ENCODE results near the gene SPATA16. TPM values are rescaled to one million over a fixed set of nuclear protein-coding genes. Genes with fewer than 3 reads are reported as not detected.

The SPATA16 gene
- total RNA-seq, 1 experiment from 2014 or later = 0.44 TPM

DNA sequence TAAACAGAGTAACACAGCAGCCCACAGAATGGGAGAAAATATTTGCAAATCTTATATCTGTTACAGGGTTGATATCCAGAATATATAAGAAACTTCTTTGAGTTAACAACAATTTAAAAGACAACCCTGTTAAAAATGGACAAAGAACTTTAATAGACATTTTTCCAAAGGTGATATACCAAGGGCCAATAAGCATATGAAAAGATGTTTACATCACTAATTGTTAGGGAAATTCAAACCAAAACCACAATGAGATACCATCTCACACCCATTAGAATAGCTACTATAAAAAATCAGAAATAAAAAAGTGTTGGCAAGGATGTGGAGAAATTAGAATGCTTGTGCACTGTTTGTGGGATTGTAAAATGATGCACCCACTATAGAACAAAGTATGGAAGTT lies 110.8 kb downstream of the SPATA16 start (continued):
- TF ChIP-seq, protein P1, sequence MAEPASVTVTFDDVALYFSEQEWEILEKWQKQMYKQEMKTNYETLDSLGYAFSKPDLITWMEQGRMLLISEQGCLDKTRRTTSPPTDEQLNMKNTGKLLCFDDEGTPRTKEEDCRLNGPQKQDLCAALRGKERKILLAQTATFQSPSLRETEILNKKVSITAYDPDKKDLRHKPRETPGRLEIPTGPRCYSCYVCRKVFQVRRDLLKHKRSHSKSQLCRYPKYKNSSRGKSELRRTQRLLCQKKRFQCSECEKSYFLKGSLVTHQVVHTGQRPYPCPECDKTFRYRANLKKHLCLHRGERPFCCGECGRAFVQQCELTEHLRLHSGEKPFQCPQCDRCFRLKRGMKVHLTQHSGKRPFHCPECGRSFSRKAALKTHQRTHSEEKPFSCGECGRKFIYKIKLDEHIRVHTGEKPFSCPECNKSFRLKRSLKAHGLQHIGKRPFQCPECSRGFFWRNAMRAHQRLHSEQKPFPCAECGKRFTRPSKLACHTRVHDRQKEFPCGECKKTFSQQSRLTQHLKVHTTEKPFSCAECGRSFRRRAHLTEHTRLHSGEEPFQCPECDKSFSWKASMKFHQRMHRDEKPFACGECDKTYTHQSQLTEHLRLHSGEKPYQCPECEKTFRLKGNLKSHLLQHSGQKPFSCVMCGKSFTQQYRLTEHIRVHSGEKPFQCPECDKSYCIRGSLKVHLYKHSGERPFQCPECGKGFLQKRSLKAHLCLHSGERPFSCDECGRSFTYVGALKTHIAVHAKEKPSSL (CRISPR knock-in tag; conservative IDR thresholded peaks at IDR 0.05) = no peak

DNA sequence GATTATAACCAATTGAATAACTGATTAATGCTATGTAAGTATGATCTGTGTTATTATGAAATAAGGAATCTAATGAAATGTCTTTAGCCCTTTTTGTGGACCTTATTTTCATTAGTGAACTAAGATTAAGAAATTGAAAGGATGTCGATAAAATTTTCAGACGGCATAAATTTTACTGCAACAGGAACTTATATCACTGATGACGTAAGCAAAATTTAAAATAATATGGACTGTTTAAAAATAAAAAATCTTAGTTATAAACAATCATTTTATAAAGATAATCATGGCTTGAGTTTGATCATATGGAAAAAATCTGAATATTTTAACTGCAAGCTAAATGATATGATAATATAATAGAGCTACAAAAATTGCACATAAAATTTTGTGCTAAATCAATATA lies 112.7 kb downstream of the SPATA16 start:
- ATAC-seq (no peak), DNase-seq (ENCODE audit: low spot score) (no peak)
- TF ChIP-seq ZNF138 (CRISPR knock-in tag; conservative IDR thresholded peaks at IDR 0.05) (no peak), JUN (CRISPR knock-in tag; IDR thresholded peaks at IDR 0.05) (no peak), MYBL2 (CRISPR knock-in tag; IDR thresholded peaks at IDR 0.05) (no peak), TEAD1 (CRISPR knock-in tag; IDR thresholded peaks at IDR 0.05) (no peak), PRRX2 (CRISPR knock-in tag; IDR thresholded peaks at IDR 0.05) (no peak), ESRRA (CRISPR knock-in tag; IDR thresholded peaks at IDR 0.05; ENCODE audit: borderline replicate concordance) (no peak)
- TF ChIP-seq, protein P2, sequence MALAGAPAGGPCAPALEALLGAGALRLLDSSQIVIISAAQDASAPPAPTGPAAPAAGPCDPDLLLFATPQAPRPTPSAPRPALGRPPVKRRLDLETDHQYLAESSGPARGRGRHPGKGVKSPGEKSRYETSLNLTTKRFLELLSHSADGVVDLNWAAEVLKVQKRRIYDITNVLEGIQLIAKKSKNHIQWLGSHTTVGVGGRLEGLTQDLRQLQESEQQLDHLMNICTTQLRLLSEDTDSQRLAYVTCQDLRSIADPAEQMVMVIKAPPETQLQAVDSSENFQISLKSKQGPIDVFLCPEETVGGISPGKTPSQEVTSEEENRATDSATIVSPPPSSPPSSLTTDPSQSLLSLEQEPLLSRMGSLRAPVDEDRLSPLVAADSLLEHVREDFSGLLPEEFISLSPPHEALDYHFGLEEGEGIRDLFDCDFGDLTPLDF (CRISPR knock-in tag; IDR thresholded peaks at IDR 0.05) = no peak
- Mint-ChIP-seq H3K4me3 (no peak overlapping the region), H3K36me3 (0 out of 2 replicates have a peak, but pooled peaks cover 3% of the 10 kb centered on the region), H3K27me3 (ENCODE audit: low read depth) (no peaks in the 10 kb centered on the region), H3K4me1 (peaks cover 8% of the 10 kb centered on the region), H3K9me3 (peaks cover 9% of the 10 kb centered on the region), H3K27ac (no peak overlapping the region)
- ChIA-PET POLR2A (interaction anchor here (0.6 kb wide), 1 partner anchor 24 kb away, joined by 5 read pairs; no protein-coding TSS in a partner anchor), CTCF (no interaction called here)

DNA sequence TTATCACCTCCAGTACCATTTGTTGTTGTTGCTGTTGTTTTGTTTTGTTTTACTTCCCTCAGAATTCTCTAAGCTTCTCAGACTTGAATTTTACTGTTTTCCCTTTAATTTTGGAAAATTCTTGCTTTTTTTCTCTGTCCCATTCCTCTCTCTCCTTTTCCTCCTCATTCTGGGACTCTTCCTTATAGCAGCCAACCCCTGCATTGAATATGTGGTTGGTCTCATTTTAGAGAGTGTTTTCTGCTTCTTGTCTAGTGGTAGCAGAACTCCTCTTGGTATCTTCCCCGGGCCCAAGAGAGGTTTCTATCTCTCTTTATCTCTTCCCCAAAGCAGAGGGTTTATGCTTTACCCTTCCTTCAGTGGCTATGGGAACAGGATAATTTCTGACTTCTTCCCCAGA lies 113.6 kb downstream of the SPATA16 start:
- Mint-ChIP-seq H3K36me3 (0 out of 2 replicates have a peak, but pooled peaks cover 3% of the 10 kb centered on the region), H3K4me1 (peaks cover 11% of the 10 kb centered on the region), H3K27me3 (ENCODE audit: low read depth) (no peaks in the 10 kb centered on the region), H3K9me3 (peaks cover 8% of the 10 kb centered on the region), H3K27ac (no peak overlapping the region), H3K4me3 (no peak overlapping the region)
- no peak for DNase-seq (ENCODE audit: low spot score)
- ChIA-PET CTCF (no interaction called here), POLR2A (interaction anchor here (0.6 kb wide), 1 partner anchor 23 kb away, joined by 5 read pairs; no protein-coding TSS in a partner anchor)
- no peak for ATAC-seq
- TF ChIP-seq, protein P3, sequence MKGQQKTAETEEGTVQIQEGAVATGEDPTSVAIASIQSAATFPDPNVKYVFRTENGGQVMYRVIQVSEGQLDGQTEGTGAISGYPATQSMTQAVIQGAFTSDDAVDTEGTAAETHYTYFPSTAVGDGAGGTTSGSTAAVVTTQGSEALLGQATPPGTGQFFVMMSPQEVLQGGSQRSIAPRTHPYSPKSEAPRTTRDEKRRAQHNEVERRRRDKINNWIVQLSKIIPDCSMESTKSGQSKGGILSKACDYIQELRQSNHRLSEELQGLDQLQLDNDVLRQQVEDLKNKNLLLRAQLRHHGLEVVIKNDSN (CRISPR knock-in tag; IDR thresholded peaks at IDR 0.05) = no peak
- no peak for TF ChIP-seq NFYB (CRISPR knock-in tag; conservative IDR thresholded peaks at IDR 0.05; ENCODE audit: low read depth)
- no peak for TF ChIP-seq OVOL2 (CRISPR knock-in tag; IDR thresholded peaks at IDR 0.05; ENCODE audit: borderline replicate concordance)
- TF ChIP-seq TEAD4 (CRISPR knock-in tag; IDR thresholded peaks at IDR 0.05) = no peak
- no peak for TF ChIP-seq NFATC4 (CRISPR knock-in tag; IDR thresholded peaks at IDR 0.05)
- TF ChIP-seq CREB1 (CRISPR knock-in tag; IDR thresholded peaks at IDR 0.05) = no peak
- no peak for TF ChIP-seq NR1H2 (CRISPR knock-in tag; IDR thresholded peaks at IDR 0.05)
- TF ChIP-seq, protein P4, sequence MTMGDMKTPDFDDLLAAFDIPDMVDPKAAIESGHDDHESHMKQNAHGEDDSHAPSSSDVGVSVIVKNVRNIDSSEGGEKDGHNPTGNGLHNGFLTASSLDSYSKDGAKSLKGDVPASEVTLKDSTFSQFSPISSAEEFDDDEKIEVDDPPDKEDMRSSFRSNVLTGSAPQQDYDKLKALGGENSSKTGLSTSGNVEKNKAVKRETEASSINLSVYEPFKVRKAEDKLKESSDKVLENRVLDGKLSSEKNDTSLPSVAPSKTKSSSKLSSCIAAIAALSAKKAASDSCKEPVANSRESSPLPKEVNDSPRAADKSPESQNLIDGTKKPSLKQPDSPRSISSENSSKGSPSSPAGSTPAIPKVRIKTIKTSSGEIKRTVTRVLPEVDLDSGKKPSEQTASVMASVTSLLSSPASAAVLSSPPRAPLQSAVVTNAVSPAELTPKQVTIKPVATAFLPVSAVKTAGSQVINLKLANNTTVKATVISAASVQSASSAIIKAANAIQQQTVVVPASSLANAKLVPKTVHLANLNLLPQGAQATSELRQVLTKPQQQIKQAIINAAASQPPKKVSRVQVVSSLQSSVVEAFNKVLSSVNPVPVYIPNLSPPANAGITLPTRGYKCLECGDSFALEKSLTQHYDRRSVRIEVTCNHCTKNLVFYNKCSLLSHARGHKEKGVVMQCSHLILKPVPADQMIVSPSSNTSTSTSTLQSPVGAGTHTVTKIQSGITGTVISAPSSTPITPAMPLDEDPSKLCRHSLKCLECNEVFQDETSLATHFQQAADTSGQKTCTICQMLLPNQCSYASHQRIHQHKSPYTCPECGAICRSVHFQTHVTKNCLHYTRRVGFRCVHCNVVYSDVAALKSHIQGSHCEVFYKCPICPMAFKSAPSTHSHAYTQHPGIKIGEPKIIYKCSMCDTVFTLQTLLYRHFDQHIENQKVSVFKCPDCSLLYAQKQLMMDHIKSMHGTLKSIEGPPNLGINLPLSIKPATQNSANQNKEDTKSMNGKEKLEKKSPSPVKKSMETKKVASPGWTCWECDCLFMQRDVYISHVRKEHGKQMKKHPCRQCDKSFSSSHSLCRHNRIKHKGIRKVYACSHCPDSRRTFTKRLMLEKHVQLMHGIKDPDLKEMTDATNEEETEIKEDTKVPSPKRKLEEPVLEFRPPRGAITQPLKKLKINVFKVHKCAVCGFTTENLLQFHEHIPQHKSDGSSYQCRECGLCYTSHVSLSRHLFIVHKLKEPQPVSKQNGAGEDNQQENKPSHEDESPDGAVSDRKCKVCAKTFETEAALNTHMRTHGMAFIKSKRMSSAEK (CRISPR knock-in tag; IDR thresholded peaks at IDR 0.05; ENCODE audit: borderline replicate concordance) = no peak
- TF ChIP-seq, protein P5, sequence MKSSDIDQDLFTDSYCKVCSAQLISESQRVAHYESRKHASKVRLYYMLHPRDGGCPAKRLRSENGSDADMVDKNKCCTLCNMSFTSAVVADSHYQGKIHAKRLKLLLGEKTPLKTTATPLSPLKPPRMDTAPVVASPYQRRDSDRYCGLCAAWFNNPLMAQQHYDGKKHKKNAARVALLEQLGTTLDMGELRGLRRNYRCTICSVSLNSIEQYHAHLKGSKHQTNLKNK (CRISPR knock-in tag; IDR thresholded peaks at IDR 0.05) = no peak
- TF ChIP-seq NR3C1 (CRISPR knock-in tag; conservative IDR thresholded peaks at IDR 0.05; ENCODE audit: low read depth) = no peak
- no peak for TF ChIP-seq SMAD4 (CRISPR knock-in tag; IDR thresholded peaks at IDR 0.05)
- TF ChIP-seq, protein P6, sequence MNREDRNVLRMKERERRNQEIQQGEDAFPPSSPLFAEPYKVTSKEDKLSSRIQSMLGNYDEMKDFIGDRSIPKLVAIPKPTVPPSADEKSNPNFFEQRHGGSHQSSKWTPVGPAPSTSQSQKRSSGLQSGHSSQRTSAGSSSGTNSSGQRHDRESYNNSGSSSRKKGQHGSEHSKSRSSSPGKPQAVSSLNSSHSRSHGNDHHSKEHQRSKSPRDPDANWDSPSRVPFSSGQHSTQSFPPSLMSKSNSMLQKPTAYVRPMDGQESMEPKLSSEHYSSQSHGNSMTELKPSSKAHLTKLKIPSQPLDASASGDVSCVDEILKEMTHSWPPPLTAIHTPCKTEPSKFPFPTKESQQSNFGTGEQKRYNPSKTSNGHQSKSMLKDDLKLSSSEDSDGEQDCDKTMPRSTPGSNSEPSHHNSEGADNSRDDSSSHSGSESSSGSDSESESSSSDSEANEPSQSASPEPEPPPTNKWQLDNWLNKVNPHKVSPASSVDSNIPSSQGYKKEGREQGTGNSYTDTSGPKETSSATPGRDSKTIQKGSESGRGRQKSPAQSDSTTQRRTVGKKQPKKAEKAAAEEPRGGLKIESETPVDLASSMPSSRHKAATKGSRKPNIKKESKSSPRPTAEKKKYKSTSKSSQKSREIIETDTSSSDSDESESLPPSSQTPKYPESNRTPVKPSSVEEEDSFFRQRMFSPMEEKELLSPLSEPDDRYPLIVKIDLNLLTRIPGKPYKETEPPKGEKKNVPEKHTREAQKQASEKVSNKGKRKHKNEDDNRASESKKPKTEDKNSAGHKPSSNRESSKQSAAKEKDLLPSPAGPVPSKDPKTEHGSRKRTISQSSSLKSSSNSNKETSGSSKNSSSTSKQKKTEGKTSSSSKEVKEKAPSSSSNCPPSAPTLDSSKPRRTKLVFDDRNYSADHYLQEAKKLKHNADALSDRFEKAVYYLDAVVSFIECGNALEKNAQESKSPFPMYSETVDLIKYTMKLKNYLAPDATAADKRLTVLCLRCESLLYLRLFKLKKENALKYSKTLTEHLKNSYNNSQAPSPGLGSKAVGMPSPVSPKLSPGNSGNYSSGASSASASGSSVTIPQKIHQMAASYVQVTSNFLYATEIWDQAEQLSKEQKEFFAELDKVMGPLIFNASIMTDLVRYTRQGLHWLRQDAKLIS (CRISPR knock-in tag; IDR thresholded peaks at IDR 0.05; ENCODE audit: borderline replicate concordance) = no peak
- TF ChIP-seq FOXK1 (CRISPR knock-in tag; IDR thresholded peaks at IDR 0.05) = no peak
- TF ChIP-seq RELA (CRISPR knock-in tag; IDR thresholded peaks at IDR 0.05; ENCODE audit: borderline replicate concordance) = no peak
